ENCODE data around the gene MATCAP1. TPM values are rescaled to one million over a fixed set of nuclear protein-coding genes. Genes with fewer than 3 reads are reported as not detected.
A peak's percentile ranks its signal among the peaks of the same experiment; 100 is the strongest.

Gene MATCAP1
- total and polyA plus RNA-seq, 2 of the 13 experiments (the other 11 are each of a cell fraction or from before 2014, with no cell fraction given), result 11.2 to 24.5 TPM

DNA sequence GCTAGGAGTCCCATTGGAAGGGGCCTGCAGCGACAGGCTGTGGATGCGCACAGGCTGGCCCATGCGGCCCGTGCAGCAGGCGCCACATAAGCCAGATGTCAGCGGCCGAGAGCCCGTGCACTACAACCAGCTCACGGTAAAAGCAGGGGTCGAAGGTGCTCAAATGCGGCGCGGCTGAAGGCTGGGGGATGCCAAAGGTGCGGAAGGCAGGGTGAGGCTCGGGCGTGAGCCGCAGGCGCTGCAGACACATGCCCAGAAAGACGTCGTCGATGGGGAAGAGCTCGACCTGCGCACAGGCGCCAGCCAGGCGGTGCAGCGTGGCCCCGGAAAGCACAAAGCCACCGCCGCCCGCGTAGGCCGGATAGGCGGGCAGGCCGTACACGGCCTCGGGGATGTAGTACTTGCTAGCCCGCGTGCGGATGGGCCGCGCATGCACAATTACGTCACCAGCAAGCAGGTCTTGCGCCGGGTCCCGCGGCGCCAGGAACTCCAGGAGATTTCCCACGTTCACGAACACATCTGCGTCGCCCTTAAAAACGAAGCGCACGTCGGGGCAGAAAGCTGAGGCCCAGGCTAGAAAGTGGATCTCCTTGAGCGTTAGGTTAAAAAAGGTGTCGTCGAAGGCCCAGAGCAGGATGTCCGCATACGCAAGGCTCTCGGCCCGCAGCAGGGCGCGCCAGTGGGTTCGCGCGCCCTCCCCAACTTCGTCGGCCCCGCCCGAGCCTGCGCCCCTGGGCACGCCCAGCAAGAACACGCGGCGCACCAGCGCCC is 34.3 kb downstream of the MATCAP1 start (continued):
- TF ChIP-seq CHCHD3 (CRISPR knock-in tag; IDR thresholded peaks at IDR 0.05), result no peak
- TF ChIP-seq ZNF652 (CRISPR knock-in tag; IDR thresholded peaks at IDR 0.05; ENCODE audit: borderline replicate concordance, low read depth), result no peak
- TF ChIP-seq HNRNPUL1 (IDR thresholded peaks at IDR 0.05; ENCODE audit: low read depth, low read length), result no peak
- no peak for TF ChIP-seq STAT5B (CRISPR knock-in tag; IDR thresholded peaks at IDR 0.05)
- TF ChIP-seq BRCA1 (CRISPR knock-in tag; IDR thresholded peaks at IDR 0.05), result no peak
- TF ChIP-seq, protein P1, sequence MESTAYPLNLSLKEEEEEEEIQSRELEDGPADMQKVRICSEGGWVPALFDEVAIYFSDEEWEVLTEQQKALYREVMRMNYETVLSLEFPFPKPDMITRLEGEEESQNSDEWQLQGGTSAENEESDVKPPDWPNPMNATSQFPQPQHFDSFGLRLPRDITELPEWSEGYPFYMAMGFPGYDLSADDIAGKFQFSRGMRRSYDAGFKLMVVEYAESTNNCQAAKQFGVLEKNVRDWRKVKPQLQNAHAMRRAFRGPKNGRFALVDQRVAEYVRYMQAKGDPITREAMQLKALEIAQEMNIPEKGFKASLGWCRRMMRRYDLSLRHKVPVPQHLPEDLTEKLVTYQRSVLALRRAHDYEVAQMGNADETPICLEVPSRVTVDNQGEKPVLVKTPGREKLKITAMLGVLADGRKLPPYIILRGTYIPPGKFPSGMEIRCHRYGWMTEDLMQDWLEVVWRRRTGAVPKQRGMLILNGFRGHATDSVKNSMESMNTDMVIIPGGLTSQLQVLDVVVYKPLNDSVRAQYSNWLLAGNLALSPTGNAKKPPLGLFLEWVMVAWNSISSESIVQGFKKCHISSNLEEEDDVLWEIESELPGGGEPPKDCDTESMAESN (CRISPR knock-in tag; conservative IDR thresholded peaks at IDR 0.05), result no peak; the same call in 1 of the 2 replicates
- TF ChIP-seq ZNF558 (CRISPR knock-in tag; IDR thresholded peaks at IDR 0.05; ENCODE audit: borderline replicate concordance), result no peak
- 0 out of 2 replicates have a peak, but pooled peaks have one; percentile 13 for TF ChIP-seq ZKSCAN5 (CRISPR knock-in tag; IDR thresholded peaks at IDR 0.05)
- no peak for TF ChIP-seq ZNF589 (CRISPR knock-in tag; conservative IDR thresholded peaks at IDR 0.05)
- TF ChIP-seq XRCC5 (optimal IDR thresholded peaks at IDR 0.05; ENCODE audit: low read length), result no peak
- no peak for TF ChIP-seq MED8 (CRISPR knock-in tag; IDR thresholded peaks at IDR 0.05; ENCODE audit: insufficient replicate concordance)
- TF ChIP-seq POLR2A (IDR thresholded peaks at IDR 0.05; ENCODE audit: insufficient read depth in 1 of 2, low read depth in 2 of 2, low read length in 2 of 2), result peak in 1 of 2 experiments; percentile 45; a peak in 1 of 4 replicates
- TF ChIP-seq SMC3 (IDR thresholded peaks at IDR 0.05; ENCODE audit: low read length), result no peak
- no peak for TF ChIP-seq ZNF672 (CRISPR knock-in tag; IDR thresholded peaks at IDR 0.05)
- TF ChIP-seq ZFP36L1 (CRISPR knock-in tag; IDR thresholded peaks at IDR 0.05), result no peak
- TF ChIP-seq ZNF510 (CRISPR knock-in tag; IDR thresholded peaks at IDR 0.05; ENCODE audit: low read depth), result no peak
- TF ChIP-seq SPEN (CRISPR knock-in tag; IDR thresholded peaks at IDR 0.05; ENCODE audit: low read depth), result no peak
- TF ChIP-seq REXO4 (CRISPR knock-in tag; IDR thresholded peaks at IDR 0.05; ENCODE audit: borderline replicate concordance), result no peak
- TF ChIP-seq, protein P2, sequence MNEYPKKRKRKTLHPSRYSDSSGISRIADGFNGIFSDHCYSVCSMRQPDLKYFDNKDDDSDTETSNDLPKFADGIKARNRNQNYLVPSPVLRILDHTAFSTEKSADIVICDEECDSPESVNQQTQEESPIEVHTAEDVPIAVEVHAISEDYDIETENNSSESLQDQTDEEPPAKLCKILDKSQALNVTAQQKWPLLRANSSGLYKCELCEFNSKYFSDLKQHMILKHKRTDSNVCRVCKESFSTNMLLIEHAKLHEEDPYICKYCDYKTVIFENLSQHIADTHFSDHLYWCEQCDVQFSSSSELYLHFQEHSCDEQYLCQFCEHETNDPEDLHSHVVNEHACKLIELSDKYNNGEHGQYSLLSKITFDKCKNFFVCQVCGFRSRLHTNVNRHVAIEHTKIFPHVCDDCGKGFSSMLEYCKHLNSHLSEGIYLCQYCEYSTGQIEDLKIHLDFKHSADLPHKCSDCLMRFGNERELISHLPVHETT (CRISPR knock-in tag; conservative IDR thresholded peaks at IDR 0.05), result no peak
- no peak for TF ChIP-seq ZNF556 (CRISPR knock-in tag; IDR thresholded peaks at IDR 0.05; ENCODE audit: borderline replicate concordance)
- TF ChIP-seq ZNF605 (CRISPR knock-in tag; IDR thresholded peaks at IDR 0.05), result no peak
- no peak for TF ChIP-seq SRY (CRISPR knock-in tag; IDR thresholded peaks at IDR 0.05)
- no peak for TF ChIP-seq SRSF4 (IDR thresholded peaks at IDR 0.05; ENCODE audit: low read depth, low read length, poor library complexity, severe bottlenecking)
- no peak for TF ChIP-seq MYC (CRISPR knock-in tag; IDR thresholded peaks at IDR 0.05; ENCODE audit: borderline replicate concordance)
- TF ChIP-seq, protein P3, sequence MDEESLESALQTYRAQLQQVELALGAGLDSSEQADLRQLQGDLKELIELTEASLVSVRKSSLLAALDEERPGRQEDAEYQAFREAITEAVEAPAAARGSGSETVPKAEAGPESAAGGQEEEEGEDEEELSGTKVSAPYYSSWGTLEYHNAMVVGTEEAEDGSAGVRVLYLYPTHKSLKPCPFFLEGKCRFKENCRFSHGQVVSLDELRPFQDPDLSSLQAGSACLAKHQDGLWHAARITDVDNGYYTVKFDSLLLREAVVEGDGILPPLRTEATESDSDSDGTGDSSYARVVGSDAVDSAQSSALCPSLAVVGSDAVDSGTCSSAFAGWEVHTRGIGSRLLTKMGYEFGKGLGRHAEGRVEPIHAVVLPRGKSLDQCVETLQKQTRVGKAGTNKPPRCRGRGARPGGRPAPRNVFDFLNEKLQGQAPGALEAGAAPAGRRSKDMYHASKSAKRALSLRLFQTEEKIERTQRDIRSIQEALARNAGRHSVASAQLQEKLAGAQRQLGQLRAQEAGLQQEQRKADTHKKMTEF (CRISPR knock-in tag; IDR thresholded peaks at IDR 0.05), result no peak
- 0 out of 2 replicates have a peak, but pooled peaks have one; percentile 27 for TF ChIP-seq ZBTB20 (CRISPR knock-in tag; IDR thresholded peaks at IDR 0.05; ENCODE audit: borderline replicate concordance, low read depth)
- TF ChIP-seq FOXK2 (IDR thresholded peaks at IDR 0.05), result no peak
- 0 out of 2 replicates have a peak, but pooled peaks have one; percentile 46 for TF ChIP-seq ZNF709 (CRISPR knock-in tag; IDR thresholded peaks at IDR 0.05)

All from HepG2 (cell line).